Measurements from ENCODE around the gene PPM1H.

PPM1H gene

DNA sequence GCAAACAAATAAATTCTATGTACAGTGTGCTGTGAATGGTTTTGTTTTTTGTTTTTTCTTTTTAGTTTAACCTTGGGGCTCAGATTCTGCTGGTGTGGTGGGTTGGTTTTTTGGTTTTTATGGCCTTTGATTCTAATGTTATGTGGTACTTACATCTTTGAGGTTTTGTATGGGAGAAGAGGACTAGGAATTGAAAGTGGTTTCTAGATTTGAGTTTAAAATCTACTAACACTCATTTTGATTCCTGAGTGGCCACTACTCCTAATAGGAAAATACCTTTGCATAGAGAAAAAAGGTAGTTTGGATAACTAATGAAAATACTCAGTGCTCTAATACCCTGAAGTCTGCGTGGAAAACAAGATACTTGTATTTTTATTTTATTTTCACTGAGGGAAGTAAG lies 330.6 kb downstream of the PPM1H start:
- DNase-seq (ENCODE audit: low read depth) = no peak

DNA sequence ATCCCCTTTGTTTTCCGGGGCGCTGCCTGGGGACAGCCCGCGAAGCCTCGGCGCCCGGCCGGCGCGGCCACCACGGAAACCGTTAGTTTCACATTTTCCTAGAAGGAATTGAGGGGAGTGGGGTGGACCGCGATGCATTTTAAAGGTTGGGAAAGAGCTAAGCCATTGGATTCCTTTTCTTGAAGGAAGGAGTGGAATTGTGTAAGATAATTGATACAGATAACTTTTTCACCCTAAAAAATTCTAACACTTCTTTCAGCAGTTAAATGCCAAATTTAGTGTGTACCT lies 331.2 kb downstream of the PPM1H start:
- DNase-seq (ENCODE audit: low read depth) = no peak

DNA sequence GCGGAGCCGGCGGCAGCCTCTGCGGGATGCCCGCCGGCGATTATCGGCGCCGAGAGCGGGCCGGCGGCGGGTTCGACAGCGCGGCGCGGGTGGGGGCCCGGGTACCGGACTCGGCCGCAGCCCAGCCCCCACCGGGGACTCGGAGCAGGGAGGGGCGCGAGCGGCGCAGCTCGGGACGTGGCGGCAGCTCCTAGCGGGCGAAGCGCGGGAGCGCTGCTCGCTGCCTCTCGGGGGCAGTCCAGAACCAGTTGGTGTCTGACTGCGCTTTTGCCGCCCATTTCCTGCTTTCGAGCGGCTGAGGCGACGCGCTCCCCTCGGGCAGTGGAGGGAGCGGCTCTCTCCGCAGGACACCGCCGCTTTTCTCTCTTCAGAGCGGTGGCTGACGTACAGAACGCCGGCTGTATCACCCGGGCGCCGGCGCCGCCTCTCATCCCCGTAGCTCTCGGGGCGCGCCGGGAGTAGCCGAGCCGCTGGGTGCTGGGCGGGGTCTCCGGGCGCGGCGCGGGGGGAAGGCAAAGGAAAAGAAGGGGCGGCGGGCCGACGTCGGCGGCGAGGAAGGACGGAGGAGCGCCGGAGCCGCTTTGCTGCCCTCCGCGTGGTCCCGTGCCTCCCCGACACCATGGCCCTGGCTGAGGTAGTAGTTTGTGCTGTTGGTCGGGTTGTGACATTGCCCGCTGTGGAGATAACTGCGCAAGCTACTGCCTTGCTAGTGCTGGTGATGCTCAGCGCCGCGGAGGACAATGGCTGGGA lies 331.7 kb downstream of the PPM1H start:
- DNase-seq (ENCODE audit: low read depth) = peak; percentile 90

DNA sequence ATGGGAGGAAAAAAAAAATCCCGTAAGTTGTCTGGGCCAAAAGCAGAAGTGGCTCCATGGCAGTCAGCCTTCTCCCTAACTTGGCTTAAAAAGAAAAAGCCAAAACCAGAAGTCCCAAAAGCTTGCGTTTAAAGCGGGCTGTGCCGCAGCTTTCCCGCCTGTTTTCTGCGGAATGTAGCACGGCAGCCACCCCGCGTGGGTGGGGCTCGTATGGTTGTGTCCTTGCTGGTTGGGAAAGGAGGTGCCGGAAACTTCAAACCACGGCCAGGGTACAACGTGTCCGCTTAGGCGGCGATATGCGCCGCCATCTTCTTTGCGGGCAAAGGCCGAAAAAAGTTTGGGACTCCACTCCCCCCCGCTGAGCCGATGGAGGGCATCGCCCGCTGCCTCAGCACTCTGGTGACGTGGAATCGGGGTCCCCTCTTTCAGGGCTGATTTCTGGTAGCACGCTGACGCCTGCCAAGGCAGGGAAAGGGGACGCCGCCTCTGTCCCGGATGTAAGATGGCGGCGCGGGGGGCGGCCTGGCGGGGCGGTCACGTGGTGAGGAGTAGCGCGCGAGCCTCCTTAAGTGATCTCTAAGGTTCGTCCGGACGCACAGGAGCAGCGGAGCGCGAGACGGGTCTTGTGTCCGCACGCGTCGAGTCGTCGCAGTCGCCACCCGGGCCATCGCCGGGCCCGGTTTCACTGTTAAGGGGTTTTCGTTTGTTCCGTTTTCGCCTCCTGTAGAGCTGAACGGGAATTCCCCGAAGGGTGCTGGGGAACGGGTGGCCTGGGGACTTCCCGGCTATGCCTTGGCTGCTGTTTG lies 332.5 kb downstream of the PPM1H start:
- DNase-seq (ENCODE audit: low read depth) = peak; percentile 92

DNA sequence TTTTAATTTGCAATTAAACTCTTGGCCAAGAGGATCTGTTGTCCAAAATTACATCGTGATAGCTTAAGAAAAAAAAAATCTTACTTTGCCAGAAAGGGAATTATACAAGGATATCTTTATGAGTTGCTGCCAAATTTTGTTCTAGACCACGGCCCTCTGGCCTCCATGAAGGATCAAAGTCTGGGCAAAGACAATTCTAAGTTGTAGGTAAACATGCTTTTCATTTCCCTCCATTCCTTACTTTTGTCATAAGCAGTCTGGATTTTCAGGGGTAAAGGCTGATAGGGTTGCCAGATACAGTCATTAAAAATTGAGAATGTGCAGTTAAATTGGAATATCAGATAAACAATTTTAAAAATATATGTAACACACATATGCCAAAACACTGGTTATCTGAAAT lies 333.2 kb downstream of the PPM1H start:
- no peak for DNase-seq (ENCODE audit: low read depth)

DNA sequence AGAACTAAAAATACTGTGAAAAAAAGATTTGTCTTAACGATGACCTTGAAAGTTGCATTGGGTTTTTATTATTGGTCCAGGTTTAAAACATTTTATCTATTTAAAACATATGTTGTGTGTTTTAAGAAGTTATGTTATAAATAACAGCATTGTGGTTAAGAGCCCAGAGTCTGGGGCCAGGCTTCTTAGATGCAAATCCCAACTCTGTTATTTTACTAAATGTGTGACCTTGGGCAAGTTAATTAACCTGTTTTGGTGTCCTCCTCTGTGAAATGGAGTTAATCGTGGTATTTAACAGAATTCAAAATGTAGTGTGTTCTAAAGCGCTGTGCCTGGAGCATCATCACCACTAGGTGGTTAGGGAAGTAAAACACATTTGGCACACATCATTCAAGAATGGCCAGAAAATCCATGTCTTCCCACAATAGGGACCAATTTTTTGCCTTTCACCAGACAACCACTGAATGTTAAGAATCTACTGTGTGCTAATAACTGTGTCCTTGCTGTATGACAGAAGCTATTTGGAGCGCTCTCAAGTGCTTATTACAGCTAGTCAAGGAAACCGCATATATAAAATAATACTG lies 335.0 kb downstream of the PPM1H start:
- no peak for DNase-seq (ENCODE audit: low read depth)

DNA sequence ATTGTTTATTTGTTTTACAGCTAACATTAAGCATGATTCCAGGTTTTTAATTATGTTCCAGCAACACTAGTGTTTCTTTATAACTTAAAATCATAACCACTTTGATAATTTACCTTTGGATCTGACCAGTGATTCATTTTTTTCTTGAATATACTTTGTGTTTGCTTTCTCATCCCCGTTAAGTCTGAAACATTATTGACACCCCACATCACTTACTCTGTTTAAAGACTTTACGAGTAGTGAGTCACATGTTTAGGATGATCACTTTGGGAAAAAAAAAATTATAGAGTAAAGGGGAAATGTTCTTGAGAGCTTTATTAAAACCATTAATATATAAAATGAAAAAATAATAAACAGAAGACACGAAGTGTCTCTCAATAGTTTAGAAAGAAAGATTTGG lies 336.1 kb downstream of the PPM1H start:
- DNase-seq (ENCODE audit: low read depth) = no peak

DNA sequence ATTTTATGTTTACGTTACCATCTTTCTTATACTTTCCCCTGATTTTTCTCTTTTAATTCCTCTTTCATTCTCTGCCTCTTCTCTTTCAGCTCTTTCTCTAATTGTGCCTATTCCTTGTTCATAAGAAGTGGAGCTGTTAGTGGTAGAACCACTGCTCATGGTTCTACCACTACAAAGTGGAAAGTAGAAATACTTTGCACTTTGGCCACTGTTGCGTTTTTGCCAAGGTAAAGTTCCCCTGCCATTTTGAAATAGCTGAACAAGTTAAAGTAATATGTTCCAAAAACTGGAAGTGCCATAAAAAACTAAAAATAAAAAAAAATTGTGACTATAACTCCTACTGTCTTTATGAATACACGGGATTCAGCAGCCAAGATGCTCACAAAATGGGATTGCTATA lies 337.7 kb downstream of the PPM1H start:
- DNase-seq (ENCODE audit: low read depth) = no peak

Measured in fibroblast of gingiva (primary cell).